ENCODE measurements around the gene ETS1.

Gene ETS1

GRCh38 chr11:128595775-128596174 is 8.4 kb upstream of the ETS1 start:
- no peak for DNase-seq (ENCODE audit: low read depth, low spot score)

GRCh38 chr11:128595221-128595620 is 7.9 kb upstream of the ETS1 start:
- DNase-seq (ENCODE audit: low read depth, low spot score) = no peak

- DNase-seq (ENCODE audit: low read depth, low spot score) = no peak
Measured at GRCh38 chr11:128594226-128594625, 6.9 kb upstream of the ETS1 start.

GRCh38 chr11:128593281-128593680 is 5.9 kb upstream of the ETS1 start:
- no peak for DNase-seq (ENCODE audit: low read depth, low spot score)

- no peak for DNase-seq (ENCODE audit: low read depth, low spot score)
Measured at GRCh38 chr11:128592454-128592853, 5.1 kb upstream of the ETS1 start.

- DNase-seq (ENCODE audit: low read depth, low spot score) = no peak
Measured at GRCh38 chr11:128590587-128590986, 3.2 kb upstream of the ETS1 start.

- no peak for DNase-seq (ENCODE audit: low read depth, low spot score)
Measured at GRCh38 chr11:128589998-128590397, 2.6 kb upstream of the ETS1 start.

GRCh38 chr11:128588093-128588492 is 735 bp upstream of the ETS1 start:
- DNase-seq (ENCODE audit: low read depth, low spot score) = no peak

- DNase-seq (ENCODE audit: low read depth, low spot score) = no peak
Measured at GRCh38 chr11:128586689-128587088, 669 bp downstream of the ETS1 start.

GRCh38 chr11:128585498-128586238 is 1.7 kb downstream of the ETS1 start:
- DNase-seq (ENCODE audit: low read depth, low spot score) = no peak

- DNase-seq (ENCODE audit: low read depth, low spot score) = no peak
Measured at GRCh38 chr11:128584253-128584652, 3.1 kb downstream of the ETS1 start.

- peak; percentile 68 for DNase-seq (ENCODE audit: low read depth, low spot score)
Measured at GRCh38 chr11:128582496-128583366, 4.6 kb downstream of the ETS1 start.

GRCh38 chr11:128581561-128582272 is 5.6 kb downstream of the ETS1 start:
- DNase-seq (ENCODE audit: low read depth, low spot score) = no peak

GRCh38 chr11:128580612-128581011 is 6.7 kb downstream of the ETS1 start:
- DNase-seq (ENCODE audit: low read depth, low spot score) = no peak

- DNase-seq (ENCODE audit: low read depth, low spot score) = no peak
Measured at GRCh38 chr11:128579798-128580504, 7.4 kb downstream of the ETS1 start.

- DNase-seq (ENCODE audit: low read depth, low spot score) = no peak
Measured at GRCh38 chr11:128576555-128576954, 10.8 kb downstream of the ETS1 start.

GRCh38 chr11:128575961-128576350 is 11.4 kb downstream of the ETS1 start:
- no peak for DNase-seq (ENCODE audit: low read depth, low spot score)

GRCh38 chr11:128575174-128575960 is 12.0 kb downstream of the ETS1 start:
- no peak for DNase-seq (ENCODE audit: low read depth, low spot score)

GRCh38 chr11:128574576-128575011 is 12.8 kb downstream of the ETS1 start:
- DNase-seq (ENCODE audit: low read depth, low spot score) = no peak

- DNase-seq (ENCODE audit: low read depth, low spot score) = no peak
Measured at GRCh38 chr11:128573638-128574037, 13.7 kb downstream of the ETS1 start.

GRCh38 chr11:128572965-128573364 is 14.4 kb downstream of the ETS1 start:
- DNase-seq (ENCODE audit: low read depth, low spot score) = no peak
